ENCODE results near the gene PLA2G4D. TPM values are rescaled to one million over a fixed set of nuclear protein-coding genes. Genes with fewer than 3 reads are reported as not detected.

PLA2G4D gene
- total and polyA plus RNA-seq, 2 experiments from 2014 or later, result 0.07 to 0.15 TPM

DNA sequence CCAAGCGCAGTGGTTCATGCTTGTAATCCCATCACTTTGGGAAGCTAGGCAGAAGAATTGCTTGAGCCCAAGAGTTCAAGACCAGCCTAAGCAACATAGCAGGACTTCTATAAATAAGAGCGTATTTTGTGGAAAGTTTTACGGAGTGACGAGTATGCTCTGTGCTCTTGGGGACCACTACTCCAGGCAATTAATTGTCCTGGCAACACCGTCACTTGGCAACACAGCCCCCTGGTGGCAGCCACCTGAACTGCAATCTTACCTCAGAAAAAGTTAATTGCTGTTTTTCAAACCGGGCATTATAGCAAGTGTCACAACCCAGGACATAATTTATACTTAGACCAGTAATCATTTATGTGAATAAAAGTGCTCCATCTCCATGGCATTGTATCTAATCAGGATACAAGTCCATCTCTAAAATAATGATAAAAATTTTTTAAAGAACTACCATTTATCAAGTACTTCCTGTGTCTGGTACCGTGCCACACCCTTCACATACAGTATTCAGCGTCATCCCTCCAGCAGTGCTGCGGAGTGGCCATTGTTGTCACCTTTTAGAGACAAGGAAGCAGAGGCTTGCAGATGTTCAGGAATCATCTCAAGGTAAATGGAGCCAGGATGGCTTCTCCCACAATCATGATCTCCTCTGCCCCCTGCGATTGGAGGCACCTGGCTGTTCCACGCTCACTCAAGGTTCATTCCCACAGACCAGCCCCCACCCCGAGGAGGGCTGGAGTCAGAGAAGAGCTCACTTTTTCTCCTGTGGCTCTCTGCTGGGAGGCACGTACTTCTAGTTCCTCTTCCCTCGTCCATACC is 34.5 kb downstream of the PLA2G4D start:
- Mint-ChIP-seq H3K9me3 (no peaks in the 10 kb centered on the region), H3K4me1 (peaks cover 7% of the 10 kb centered on the region), H3K27me3 (ENCODE audit: insufficient read depth, low read depth, poor library complexity) (peaks cover 6% of the 10 kb centered on the region), H3K27ac (no peak overlapping the region), H3K36me3 (ENCODE audit: low read depth) (no peaks in the 10 kb centered on the region), H3K4me3 (no peak overlapping the region)
- Histone ChIP-seq H3F3A (replicated peaks; ENCODE audit: low read depth) (no peaks in the 10 kb centered on the region), H3K9me2 (ENCODE audit: insufficient read depth) (no peaks in the 10 kb centered on the region), H3K4me3 (no peak overlapping the region), H4K20me1 (replicated peaks; ENCODE audit: insufficient read depth) (no peaks in the 10 kb centered on the region), H3K79me2 (replicated peaks; ENCODE audit: insufficient read depth) (no peaks in the 10 kb centered on the region), H3K27me3 (ENCODE audit: insufficient read depth) (no peaks in the 10 kb centered on the region), H3K4me2 (no peak overlapping the region), H2AFZ (no peak overlapping the region; the same call in 1 of the 2 replicates), H3K36me3 (ENCODE audit: insufficient read depth) (no peaks in the 10 kb centered on the region), H3K27ac (ENCODE audit: low read depth) (no peak overlapping the region), H3K4me1 (ENCODE audit: insufficient read depth) (no peaks in the 10 kb centered on the region)
- DNase-seq (ENCODE audit: low spot score) (peak; percentile 78), ATAC-seq (peak; percentile 17; the same call in 2 of the 3 replicates)
- TF ChIP-seq, protein P1, sequence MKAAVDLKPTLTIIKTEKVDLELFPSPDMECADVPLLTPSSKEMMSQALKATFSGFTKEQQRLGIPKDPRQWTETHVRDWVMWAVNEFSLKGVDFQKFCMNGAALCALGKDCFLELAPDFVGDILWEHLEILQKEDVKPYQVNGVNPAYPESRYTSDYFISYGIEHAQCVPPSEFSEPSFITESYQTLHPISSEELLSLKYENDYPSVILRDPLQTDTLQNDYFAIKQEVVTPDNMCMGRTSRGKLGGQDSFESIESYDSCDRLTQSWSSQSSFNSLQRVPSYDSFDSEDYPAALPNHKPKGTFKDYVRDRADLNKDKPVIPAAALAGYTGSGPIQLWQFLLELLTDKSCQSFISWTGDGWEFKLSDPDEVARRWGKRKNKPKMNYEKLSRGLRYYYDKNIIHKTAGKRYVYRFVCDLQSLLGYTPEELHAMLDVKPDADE (IDR thresholded peaks at IDR 0.05), result no peak
- TF ChIP-seq EZH2phosphoT487 (IDR thresholded peaks at IDR 0.05; ENCODE audit: unreplicated experiment), result no peak
- no peak for TF ChIP-seq POLR2AphosphoS5 (IDR thresholded peaks at IDR 0.05; ENCODE audit: low read depth)
- no peak for TF ChIP-seq ZNF114 (CRISPR knock-in tag; IDR thresholded peaks at IDR 0.05)
- TF ChIP-seq, protein P2, sequence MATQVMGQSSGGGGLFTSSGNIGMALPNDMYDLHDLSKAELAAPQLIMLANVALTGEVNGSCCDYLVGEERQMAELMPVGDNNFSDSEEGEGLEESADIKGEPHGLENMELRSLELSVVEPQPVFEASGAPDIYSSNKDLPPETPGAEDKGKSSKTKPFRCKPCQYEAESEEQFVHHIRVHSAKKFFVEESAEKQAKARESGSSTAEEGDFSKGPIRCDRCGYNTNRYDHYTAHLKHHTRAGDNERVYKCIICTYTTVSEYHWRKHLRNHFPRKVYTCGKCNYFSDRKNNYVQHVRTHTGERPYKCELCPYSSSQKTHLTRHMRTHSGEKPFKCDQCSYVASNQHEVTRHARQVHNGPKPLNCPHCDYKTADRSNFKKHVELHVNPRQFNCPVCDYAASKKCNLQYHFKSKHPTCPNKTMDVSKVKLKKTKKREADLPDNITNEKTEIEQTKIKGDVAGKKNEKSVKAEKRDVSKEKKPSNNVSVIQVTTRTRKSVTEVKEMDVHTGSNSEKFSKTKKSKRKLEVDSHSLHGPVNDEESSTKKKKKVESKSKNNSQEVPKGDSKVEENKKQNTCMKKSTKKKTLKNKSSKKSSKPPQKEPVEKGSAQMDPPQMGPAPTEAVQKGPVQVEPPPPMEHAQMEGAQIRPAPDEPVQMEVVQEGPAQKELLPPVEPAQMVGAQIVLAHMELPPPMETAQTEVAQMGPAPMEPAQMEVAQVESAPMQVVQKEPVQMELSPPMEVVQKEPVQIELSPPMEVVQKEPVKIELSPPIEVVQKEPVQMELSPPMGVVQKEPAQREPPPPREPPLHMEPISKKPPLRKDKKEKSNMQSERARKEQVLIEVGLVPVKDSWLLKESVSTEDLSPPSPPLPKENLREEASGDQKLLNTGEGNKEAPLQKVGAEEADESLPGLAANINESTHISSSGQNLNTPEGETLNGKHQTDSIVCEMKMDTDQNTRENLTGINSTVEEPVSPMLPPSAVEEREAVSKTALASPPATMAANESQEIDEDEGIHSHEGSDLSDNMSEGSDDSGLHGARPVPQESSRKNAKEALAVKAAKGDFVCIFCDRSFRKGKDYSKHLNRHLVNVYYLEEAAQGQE (IDR thresholded peaks at IDR 0.05; ENCODE audit: unreplicated experiment), result no peak
- TF ChIP-seq, protein P3, sequence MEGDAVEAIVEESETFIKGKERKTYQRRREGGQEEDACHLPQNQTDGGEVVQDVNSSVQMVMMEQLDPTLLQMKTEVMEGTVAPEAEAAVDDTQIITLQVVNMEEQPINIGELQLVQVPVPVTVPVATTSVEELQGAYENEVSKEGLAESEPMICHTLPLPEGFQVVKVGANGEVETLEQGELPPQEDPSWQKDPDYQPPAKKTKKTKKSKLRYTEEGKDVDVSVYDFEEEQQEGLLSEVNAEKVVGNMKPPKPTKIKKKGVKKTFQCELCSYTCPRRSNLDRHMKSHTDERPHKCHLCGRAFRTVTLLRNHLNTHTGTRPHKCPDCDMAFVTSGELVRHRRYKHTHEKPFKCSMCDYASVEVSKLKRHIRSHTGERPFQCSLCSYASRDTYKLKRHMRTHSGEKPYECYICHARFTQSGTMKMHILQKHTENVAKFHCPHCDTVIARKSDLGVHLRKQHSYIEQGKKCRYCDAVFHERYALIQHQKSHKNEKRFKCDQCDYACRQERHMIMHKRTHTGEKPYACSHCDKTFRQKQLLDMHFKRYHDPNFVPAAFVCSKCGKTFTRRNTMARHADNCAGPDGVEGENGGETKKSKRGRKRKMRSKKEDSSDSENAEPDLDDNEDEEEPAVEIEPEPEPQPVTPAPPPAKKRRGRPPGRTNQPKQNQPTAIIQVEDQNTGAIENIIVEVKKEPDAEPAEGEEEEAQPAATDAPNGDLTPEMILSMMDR (conservative IDR thresholded peaks at IDR 0.05; ENCODE audit: low read depth in 2 of 2), result peak; percentile 85 to 90
- TF ChIP-seq CREB1 (CRISPR knock-in tag; IDR thresholded peaks at IDR 0.05; ENCODE audit: low read depth), result peak; percentile 19; the same call in 1 of the 2 replicates

DNA sequence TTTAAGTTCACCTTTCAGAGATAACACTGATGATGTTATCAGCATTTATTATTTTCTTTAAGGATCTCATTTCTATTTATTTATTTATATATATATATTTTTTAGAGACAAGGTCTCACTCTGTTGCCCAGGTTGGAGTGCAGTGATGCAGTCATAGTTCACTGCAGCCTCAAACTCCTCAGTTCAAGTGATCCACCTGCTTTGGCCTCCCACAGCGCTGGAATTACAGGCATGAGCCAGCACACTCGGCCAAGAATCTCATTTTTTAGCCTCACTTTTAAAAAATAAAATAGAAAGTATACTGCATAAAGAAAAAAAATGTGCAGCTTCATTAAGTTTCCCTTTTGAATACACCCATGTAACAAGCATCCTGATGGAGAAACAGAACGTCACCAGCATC is 35.6 kb downstream of the PLA2G4D start:
- Histone ChIP-seq H3F3A (replicated peaks; ENCODE audit: low read depth) (no peaks in the 10 kb centered on the region), H4K20me1 (replicated peaks; ENCODE audit: insufficient read depth) (no peaks in the 10 kb centered on the region), H3K79me2 (replicated peaks; ENCODE audit: insufficient read depth) (no peaks in the 10 kb centered on the region), H3K9me2 (ENCODE audit: insufficient read depth) (no peaks in the 10 kb centered on the region), H2AFZ (no peak overlapping the region), H3K27ac (ENCODE audit: low read depth) (no peak overlapping the region), H3K27me3 (ENCODE audit: insufficient read depth) (no peaks in the 10 kb centered on the region), H3K4me1 (ENCODE audit: insufficient read depth) (no peaks in the 10 kb centered on the region), H3K4me3 (no peak overlapping the region), H3K36me3 (ENCODE audit: insufficient read depth) (no peaks in the 10 kb centered on the region), H3K4me2 (no peak overlapping the region)
- ATAC-seq (no peak), DNase-seq (ENCODE audit: low spot score) (no peak)
- H3K36me3 Mint-ChIP-seq (ENCODE audit: low read depth), result no peaks in the 10 kb centered on the region
- no peak overlapping the region for H3K4me3 Mint-ChIP-seq
- no peaks in the 10 kb centered on the region for H3K9me3 Mint-ChIP-seq
- TF ChIP-seq, protein P2 (IDR thresholded peaks at IDR 0.05; ENCODE audit: unreplicated experiment), result no peak
- TF ChIP-seq POLR2AphosphoS5 (IDR thresholded peaks at IDR 0.05; ENCODE audit: low read depth), result no peak
- TF ChIP-seq, protein P1 (IDR thresholded peaks at IDR 0.05), result no peak
- TF ChIP-seq EZH2phosphoT487 (IDR thresholded peaks at IDR 0.05; ENCODE audit: unreplicated experiment), result no peak
- peaks cover 10% of the 10 kb centered on the region for H3K4me1 Mint-ChIP-seq
- peaks cover 6% of the 10 kb centered on the region for H3K27me3 Mint-ChIP-seq (ENCODE audit: insufficient read depth, low read depth, poor library complexity)
- no peak overlapping the region for H3K27ac Mint-ChIP-seq
